ENCODE measurements around the gene SNU13.
"Not testable (repeated sequence)": the region's sequence is repeated elsewhere in the genome, so short reads cannot be mapped to it uniquely, and the experiment has no call there.

The SNU13 gene

GRCh38 chr22:41688365-41689211, at the start of gene SNU13:
TSS of gene SNU13 (minus strand) at chr22:41688867. CDS start at chr22:41688796, 71 bp downstream.
- DNase-seq (ENCODE audit: low read depth): peak; percentile 85

GRCh38 chr22:41733241-41733640, 44.6 kb upstream of the SNU13 start:
- not testable (repeated sequence) for DNase-seq (ENCODE audit: low read depth)

- no peak for DNase-seq (ENCODE audit: low read depth)
Observed at GRCh38 chr22:41732096-41732772, 43.6 kb upstream of the SNU13 start.

GRCh38 chr22:41731609-41732008, 42.9 kb upstream of the SNU13 start:
- no peak for DNase-seq (ENCODE audit: low read depth)

GRCh38 chr22:41725510-41726110, 36.9 kb upstream of the SNU13 start:
- DNase-seq (ENCODE audit: low read depth): no peak

GRCh38 chr22:41722496-41722895, 33.8 kb upstream of the SNU13 start:
- DNase-seq (ENCODE audit: low read depth): no peak

GRCh38 chr22:41713004-41713403, 24.3 kb upstream of the SNU13 start:
- no peak for DNase-seq (ENCODE audit: low read depth)

GRCh38 chr22:41709341-41709740, 20.7 kb upstream of the SNU13 start:
- no peak for DNase-seq (ENCODE audit: low read depth)

GRCh38 chr22:41702763-41703162, 14.1 kb upstream of the SNU13 start:
- no peak for DNase-seq (ENCODE audit: low read depth)

- no peak for DNase-seq (ENCODE audit: low read depth)
Observed at GRCh38 chr22:41700108-41700364, 11.4 kb upstream of the SNU13 start.

GRCh38 chr22:41699264-41700107, 10.8 kb upstream of the SNU13 start, which contains the start of gene MEI1:
TSS of gene MEI1 (plus strand) at chr22:41699503. CDS start at chr22:41699539, 36 bp downstream.
- peak; percentile 78 for DNase-seq (ENCODE audit: low read depth)

GRCh38 chr22:41697126-41697775, 8.6 kb upstream of the SNU13 start:
- peak; percentile 76 for DNase-seq (ENCODE audit: low read depth)

- DNase-seq (ENCODE audit: low read depth): no peak
Observed at GRCh38 chr22:41696703-41697102, 8.0 kb upstream of the SNU13 start.

- no peak for DNase-seq (ENCODE audit: low read depth)
Observed at GRCh38 chr22:41695211-41695610, 6.5 kb upstream of the SNU13 start.

GRCh38 chr22:41690476-41690875, 1.8 kb upstream of the SNU13 start:
- DNase-seq (ENCODE audit: low read depth): no peak

- no peak for DNase-seq (ENCODE audit: low read depth)
Observed at GRCh38 chr22:41687901-41688364, 734 bp downstream of the SNU13 start.

GRCh38 chr22:41686890-41687289, 1.8 kb downstream of the SNU13 start:
- not testable (repeated sequence) for DNase-seq (ENCODE audit: low read depth)

GRCh38 chr22:41684194-41684593, 4.5 kb downstream of the SNU13 start:
- DNase-seq (ENCODE audit: low read depth): no peak

GRCh38 chr22:41683616-41684015, 5.1 kb downstream of the SNU13 start:
- no peak for DNase-seq (ENCODE audit: low read depth)

- no peak for DNase-seq (ENCODE audit: low read depth)
Observed at GRCh38 chr22:41683052-41683451, 5.6 kb downstream of the SNU13 start.

GRCh38 chr22:41682033-41682807, 6.4 kb downstream of the SNU13 start:
- DNase-seq (ENCODE audit: low read depth): peak; percentile 71
